Measurements from ENCODE around the gene BEST1. TPM values are rescaled to one million over a fixed set of nuclear protein-coding genes. Genes with fewer than 3 reads are reported as not detected.
"Not testable (repeated sequence)": the region's sequence is repeated elsewhere in the genome, so short reads cannot be mapped to it uniquely, and the experiment has no call there.

The BEST1 gene
- polyA plus RNA-seq, 1 donor = 4.8 TPM

GRCh38 chr11:61978703-61979661, 28.8 kb downstream of the BEST1 start:
- no peak for DNase-seq

- no peak for DNase-seq
Measured at GRCh38 chr11:61980783-61981541, 30.8 kb downstream of the BEST1 start.

GRCh38 chr11:61983419-61983818, 33.3 kb downstream of the BEST1 start:
- DNase-seq = no peak

- DNase-seq = no peak
Measured at GRCh38 chr11:61985869-61986268, 35.7 kb downstream of the BEST1 start.

GRCh38 chr11:61994981-61995380, 44.8 kb downstream of the BEST1 start:
- no peak for DNase-seq

GRCh38 chr11:61996933-61997332, 46.8 kb downstream of the BEST1 start:
- DNase-seq = no peak

GRCh38 chr11:61999141-61999975, 49.2 kb downstream of the BEST1 start:
- DNase-seq = no peak

- no peak for DNase-seq
Measured at GRCh38 chr11:62000539-62001446, 50.6 kb downstream of the BEST1 start.

GRCh38 chr11:62001450-62002191, 51.5 kb downstream of the BEST1 start:
- DNase-seq = no peak

- DNase-seq = not testable (repeated sequence)
Measured at GRCh38 chr11:62002283-62002682, 52.1 kb downstream of the BEST1 start.

- DNase-seq = no peak
Measured at GRCh38 chr11:62004473-62004872, 54.3 kb downstream of the BEST1 start.

- no peak for DNase-seq
Measured at GRCh38 chr11:62008193-62008592, 58.0 kb downstream of the BEST1 start.

GRCh38 chr11:62010935-62011528, 60.9 kb downstream of the BEST1 start:
- DNase-seq = no peak

- DNase-seq = no peak
Measured at GRCh38 chr11:62011881-62012280, 61.7 kb downstream of the BEST1 start.

GRCh38 chr11:62012451-62012831, 62.3 kb downstream of the BEST1 start:
- no peak for DNase-seq

- DNase-seq = no peak
Measured at GRCh38 chr11:62012832-62013461, 62.8 kb downstream of the BEST1 start.

Data from hindlimb muscle (tissue), 1 donor.